ENCODE results near the gene ZBTB20. TPM values are rescaled to one million over a fixed set of nuclear protein-coding genes. Genes with fewer than 3 reads are reported as not detected.

The ZBTB20 gene
- total RNA-seq, 2 donors from 2014 or later, result 111 to 189 TPM

GRCh38 chr3:114712728-114713492 is 434.2 kb downstream of the ZBTB20 start:
- intact Hi-C loops (cut with DNase I), result no loop called here
- DNase-seq (ENCODE audit: low spot score), result no peak
- H3K27ac ChIP-seq, result no peak overlapping the region
- H3K4me3 ChIP-seq, result no peak overlapping the region
- no peaks in the 10 kb centered on the region for H3K27me3 ChIP-seq (replicated peaks; ENCODE audit: insufficient read depth)
- no peaks in the 10 kb centered on the region for H3K9me3 ChIP-seq
- 89% methylated on average over 9 of the region's 9 CpGs for WGBS
- peaks cover 2% of the 10 kb centered on the region for H3K4me1 ChIP-seq (replicated peaks)
- TF ChIP-seq POLR2A (IDR thresholded peaks at IDR 0.05) (no peak), POLR2AphosphoS5 (IDR thresholded peaks at IDR 0.05) (no peak), CTCF (IDR thresholded peaks at IDR 0.05) (no peak)
- no peaks in the 10 kb centered on the region for H3K36me3 ChIP-seq

- intact Hi-C loops (cut with DNase I), result no loop called here
- DNase-seq (ENCODE audit: low spot score), result no peak
- H3K4me3 ChIP-seq, result no peak overlapping the region
- no peaks in the 10 kb centered on the region for H3K27me3 ChIP-seq (replicated peaks; ENCODE audit: insufficient read depth)
- 43% methylated on average over 2 of the region's 2 CpGs for WGBS
- no peak overlapping the region for H3K27ac ChIP-seq
- no peaks in the 10 kb centered on the region for H3K9me3 ChIP-seq
- TF ChIP-seq POLR2AphosphoS5 (IDR thresholded peaks at IDR 0.05), result peak; percentile 38
- TF ChIP-seq POLR2A (IDR thresholded peaks at IDR 0.05), result no peak
- TF ChIP-seq CTCF (IDR thresholded peaks at IDR 0.05), result no peak
- peaks cover 2% of the 10 kb centered on the region for H3K4me1 ChIP-seq (replicated peaks)
- no peaks in the 10 kb centered on the region for H3K36me3 ChIP-seq
Observed at GRCh38 chr3:114711321-114711886, 435.7 kb downstream of the ZBTB20 start.

- 94% methylated on average over 1 of the region's 1 CpG for WGBS
- no peaks in the 10 kb centered on the region for H3K9me3 ChIP-seq
- intact Hi-C loops (cut with DNase I), result no loop called here
- peaks cover 2% of the 10 kb centered on the region for H3K4me1 ChIP-seq (replicated peaks)
- no peak for DNase-seq (ENCODE audit: low spot score)
- H3K4me3 ChIP-seq, result no peak overlapping the region
- no peaks in the 10 kb centered on the region for H3K27me3 ChIP-seq (replicated peaks; ENCODE audit: insufficient read depth)
- no peaks in the 10 kb centered on the region for H3K36me3 ChIP-seq
- no peak overlapping the region for H3K27ac ChIP-seq
- TF ChIP-seq CTCF (IDR thresholded peaks at IDR 0.05), result no peak
- no peak for TF ChIP-seq POLR2A (IDR thresholded peaks at IDR 0.05)
- no peak for TF ChIP-seq POLR2AphosphoS5 (IDR thresholded peaks at IDR 0.05)
Observed at GRCh38 chr3:114709102-114709501, 438.0 kb downstream of the ZBTB20 start.

- no peak for TF ChIP-seq POLR2AphosphoS5 (IDR thresholded peaks at IDR 0.05)
- TF ChIP-seq CTCF (IDR thresholded peaks at IDR 0.05), result no peak
- TF ChIP-seq POLR2A (IDR thresholded peaks at IDR 0.05), result no peak
- 95% methylated on average over 4 of the region's 4 CpGs for WGBS
- intact Hi-C loops (cut with DNase I), result no loop called here
Observed at GRCh38 chr3:114707252-114707860, 439.7 kb downstream of the ZBTB20 start.

More at GRCh38 chr3:114707252-114707860, 439.7 kb downstream of the ZBTB20 start:
- no peak for DNase-seq (ENCODE audit: low spot score)
- H3K36me3 ChIP-seq, result no peaks in the 10 kb centered on the region
- H3K4me1 ChIP-seq (replicated peaks), result peaks cover 2% of the 10 kb centered on the region
- no peaks in the 10 kb centered on the region for H3K27me3 ChIP-seq (replicated peaks; ENCODE audit: insufficient read depth)
- no peaks in the 10 kb centered on the region for H3K9me3 ChIP-seq
- no peak overlapping the region for H3K27ac ChIP-seq
- no peak overlapping the region for H3K4me3 ChIP-seq
